Fibroblast of lung (primary cell): Measurements from ENCODE around the gene RXFP4. TPM values are rescaled to one million over a fixed set of nuclear protein-coding genes. Genes with fewer than 3 reads are reported as not detected.

Experiments used
- DNase-seq, 2 donors: peaks; one replicate each; pipeline versions ENCODE4 v3.0.0 to v3.0.0-alpha.2; 2010; ENCODE audit warnings: low read depth in 2 of 2
- H2AFZ ChIP-seq: 2 replicates; pipeline ENCODE4 v1.5.1; 2012; ENCODE audit warnings: low read length, control low read depth, inconsistent platforms
- H3K27ac ChIP-seq: 2 replicates; pipeline ENCODE4 v1.5.1; 2011; ENCODE audit warnings: low read length, control low read depth; ENCODE audit not compliant: insufficient read depth
- H3K27me3 ChIP-seq: 2 replicates; pipeline ENCODE4 v1.5.1; 2011; ENCODE audit warnings: mild to moderate bottlenecking, low read length; ENCODE audit not compliant: control insufficient read depth, insufficient read depth
- H3K36me3 ChIP-seq: 2 replicates; pipeline ENCODE4 v1.5.1; 2011; ENCODE audit warnings: low read length; ENCODE audit not compliant: control insufficient read depth, insufficient read depth
- H3K4me1 ChIP-seq: 2 replicates; pipeline ENCODE4 v1.5.1; 2011; ENCODE audit warnings: low read length; ENCODE audit not compliant: control insufficient read depth, insufficient read depth; ENCODE audit errors: extremely low read depth
- H3K4me2 ChIP-seq: 2 replicates; pipeline ENCODE4 v1.5.1; 2011; ENCODE audit warnings: low read length, control low read depth; ENCODE audit not compliant: insufficient read depth; ENCODE audit errors: extremely low read depth
- H3K4me3 ChIP-seq, 4 experiments: fragments of 200-600 bp in 1 of 4; sonication (generic) in 1 of 4; replicated peaks in 1 of 4; 2 replicates each; pipeline ENCODE4 v1.5.1; 2011 to 2016; ENCODE audit warnings: low read length in 4 of 4, low read depth in 3 of 4, mild to moderate bottlenecking in 3 of 4, control low read depth in 2 of 4, inconsistent platforms in 1 of 4, mixed read lengths in 1 of 4; ENCODE audit not compliant: insufficient read depth in 1 of 4; ENCODE audit errors: control extremely low read depth in 1 of 4
- H3K79me2 ChIP-seq: 2 replicates; pipeline ENCODE4 v1.5.1; 2012; ENCODE audit warnings: mild to moderate bottlenecking, low read length, inconsistent platforms; ENCODE audit not compliant: control insufficient read depth, insufficient read depth
- H3K9ac ChIP-seq: 2 replicates; pipeline ENCODE4 v1.5.1; 2011; ENCODE audit warnings: mild to moderate bottlenecking, low read length, control low read depth; ENCODE audit not compliant: insufficient read depth
- H3K9me3 ChIP-seq: 2 replicates; pipeline ENCODE4 v1.5.1; 2012; ENCODE audit warnings: low read depth, low read length; ENCODE audit not compliant: control insufficient read depth, insufficient read depth
- H4K20me1 ChIP-seq: 2 replicates; pipeline ENCODE4 v1.5.1; 2011; ENCODE audit warnings: low read length; ENCODE audit not compliant: control insufficient read depth, insufficient read depth; ENCODE audit errors: extremely low read depth
- CTCF ChIP-seq, 2 donors: IDR thresholded peaks in 1 of 2; conservative IDR thresholded peaks in 1 of 2; 1 replicate in 1 of 2; 2 replicates in 1 of 2; pipeline ENCODE4 v1.5.1; 2011 to 2012; ENCODE audit warnings: low read length in 2 of 2, control low read depth in 1 of 2, inconsistent platforms in 1 of 2, low read depth in 1 of 2, mild to moderate bottlenecking in 1 of 2
- EZH2 ChIP-seq: IDR thresholded peaks from 2 replicates; pipeline ENCODE4 v1.5.1; 2012; ENCODE audit warnings: low read length, control low read depth, mild to moderate bottlenecking; ENCODE audit errors: missing control alignments
- polyA plus RNA-seq, 2 donors: library from polyadenylated mRNA; depleted of rRNA in 1 of 2; stranded (reverse) in 1 of 2; unstranded in 1 of 2; fragments of >200 nt; gene quantifications; 2 replicates each; pipeline ENCODE4 v1.2.1, GENCODE V29; 2011 to 2012; ENCODE audit warnings: missing spikeins in 1 of 2
- total RNA-seq: library from RNA; depleted of rRNA; stranded (reverse); fragments of >200 nt; gene quantifications from 2 replicates; pipeline ENCODE4 v1.2.1, GENCODE V29; 2014

Gene RXFP4
- total and polyA plus RNA-seq, 2 donors (not counting 1 experiment from before 2014, with no cell fraction given), result not detected

GRCh38 chr1:155909894-155910293 is 31.5 kb upstream of the RXFP4 start:
- Histone ChIP-seq H3K4me2 (peak overlapping the region; percentile 92), H3K27me3 (no peaks in the 10 kb centered on the region), H3K9ac (peak overlapping the region; percentile 76), H4K20me1 (no peaks in the 10 kb centered on the region), H3K4me1 (peaks cover 6% of the 10 kb centered on the region), H3K9me3 (no peaks in the 10 kb centered on the region), H3K4me3 (peak overlapping the region; percentile 72 to 97 (median 89)), H3K79me2 (peaks cover 18% of the 10 kb centered on the region), H2AFZ (no peak overlapping the region), H3K36me3 (peaks cover 9% of the 10 kb centered on the region), H3K27ac (peak overlapping the region; percentile 94)
- TF ChIP-seq EZH2 (no peak), CTCF (conservative IDR thresholded peaks at IDR 0.05 in 1 of 2, IDR thresholded peaks at IDR 0.05 in 1 of 2; ENCODE audit: low read depth in 1 of 2, low read length in 2 of 2) (no peak)
- peak; percentile 41 to 72 for DNase-seq

- Histone ChIP-seq H3K4me1 (peaks cover 6% of the 10 kb centered on the region), H4K20me1 (no peaks in the 10 kb centered on the region), H3K4me2 (peak overlapping the region; percentile 92), H2AFZ (no peak overlapping the region), H3K79me2 (peaks cover 18% of the 10 kb centered on the region), H3K9ac (peak overlapping the region; percentile 76), H3K9me3 (no peaks in the 10 kb centered on the region), H3K36me3 (peaks cover 9% of the 10 kb centered on the region), H3K4me3 (peak overlapping the region; percentile 72 to 97 (median 89)), H3K27me3 (no peaks in the 10 kb centered on the region), H3K27ac (peak overlapping the region; percentile 94)
- DNase-seq, result peak; percentile 50 to 58
- TF ChIP-seq CTCF (conservative IDR thresholded peaks at IDR 0.05 in 1 of 2, IDR thresholded peaks at IDR 0.05 in 1 of 2; ENCODE audit: low read depth in 1 of 2, low read length in 2 of 2), result peak in 1 of 2 donors; percentile 20
- no peak for TF ChIP-seq EZH2
Measured at GRCh38 chr1:155910621-155911121, 30.8 kb upstream of the RXFP4 start.

GRCh38 chr1:155911156-155912055 is 30.0 kb upstream of the RXFP4 start, which contains the start of gene RIT1:
Gene RIT1 (minus strand): TSS chr1:155911349. CDS start chr1:155910761, 588 bp downstream.
- Histone ChIP-seq H3K27ac (peak within 1 kb of the TSS; percentile 94), H2AFZ (no peak within 1 kb of the TSS), H3K9me3 (no peaks in the 10 kb centered on the region), H3K4me3 (peak within 1 kb of the TSS; percentile 72 to 97 (median 89)), H3K79me2 (peaks cover 18% of the 10 kb centered on the region), H4K20me1 (no peaks in the 10 kb centered on the region), H3K9ac (peak within 1 kb of the TSS; percentile 76), H3K4me1 (peaks cover 6% of the 10 kb centered on the region), H3K27me3 (no peaks in the 10 kb centered on the region), H3K4me2 (peak within 1 kb of the TSS; percentile 92), H3K36me3 (peaks cover 9% of the 10 kb centered on the region)
- TF ChIP-seq EZH2, result no peak
- TF ChIP-seq CTCF (conservative IDR thresholded peaks at IDR 0.05 in 1 of 2, IDR thresholded peaks at IDR 0.05 in 1 of 2; ENCODE audit: low read depth in 1 of 2, low read length in 2 of 2), result peak in 1 of 2 donors; percentile 4
- peak; percentile 72 to 79 for DNase-seq
